ENCODE data around the gene ARL5A. TPM values are rescaled to one million over a fixed set of nuclear protein-coding genes. Genes with fewer than 3 reads are reported as not detected.

Gene ARL5A
- total and polyA plus RNA-seq, 9 of the 15 experiments (the other 6 are each of a cell fraction or from before 2014, with no cell fraction given), result 16.3 to 117 (median 88.4) TPM

GRCh38 chr2:151830961-151831360 is 2.7 kb upstream of the ARL5A start:
- 54% methylated on average over 2 of the region's 2 CpGs for whole genome bisulfite sequencing (ENCODE audit: insufficient coverage, low coverage, missing lambda C conversion rate)
- ATAC-seq, result no peak
- Histone ChIP-seq H3K27me3 (ENCODE audit: control insufficient read depth in 2 of 2, insufficient read depth in 2 of 2, low read length in 2 of 2) (no peaks in the 10 kb centered on the region), H3K4me1 (replicated peaks in 1 of 2; ENCODE audit: control insufficient read depth in 2 of 2, insufficient read depth in 2 of 2, low read length in 2 of 2) (peaks cover 3 to 15% of the 10 kb centered on the region in 2 experiments; a peak in 4 of 5 replicates), H3K9me1 (ENCODE audit: control insufficient read depth, insufficient read depth, low read length) (no peaks in the 10 kb centered on the region), H3K36me3 (ENCODE audit: control insufficient read depth, insufficient read depth, low read length) (peaks cover 3% of the 10 kb centered on the region; the same call in 2 of the 3 replicates), H3K27ac (ENCODE audit: extremely low read depth, low read depth, low read length) (no peak overlapping the region), H3K79me2 (ENCODE audit: control insufficient read depth, insufficient read depth, low read length) (peaks cover 23% of the 10 kb centered on the region), H3K9ac (ENCODE audit: insufficient read depth in 1 of 2, low read depth in 2 of 2, low read length in 2 of 2) (no peak overlapping the region), H3K4me3 (no peak overlapping the region), H4K20me1 (replicated peaks; ENCODE audit: control insufficient read depth, insufficient read depth, low read length) (peaks cover 6% of the 10 kb centered on the region), H3K9me3 (replicated peaks; ENCODE audit: control insufficient read depth, insufficient read depth, low read depth, low read length) (no peaks in the 10 kb centered on the region), H3K4me2 (ENCODE audit: insufficient read depth, low read length) (no peak overlapping the region), H2AFZ (ENCODE audit: low read depth, low read length) (peak overlapping the region; percentile 14; the same call in 1 of the 2 replicates)
- in situ Hi-C loops (cut with MboI), result no loop called here
- no peak for FAIRE-seq
- no peak for DNase-seq (ENCODE audit: extremely low read depth in 1 of 4, low spot score in 3 of 4)
- CTCF ChIA-PET (ENCODE audit: low intra/inter-chr PET ratio), result no interaction called here
- BruUV-seq (replicated peaks), result no TSS peak
- POLR2A ChIA-PET, result interaction anchor here (0.9 to 1.2 kb wide), 4 partner anchors 11 to 21 kb away, joined by 3 to 4 read pairs (median 4); no protein-coding TSS in a partner anchor
- intact Hi-C loops (cut with micrococcal nuclease), result no loop called here
- TF ChIP-seq FOXJ2 (tag; IDR thresholded peaks at IDR 0.05) (no peak), ZNF140 (CRISPR knock-in tag; IDR thresholded peaks at IDR 0.05) (no peak), HES1 (IDR thresholded peaks at IDR 0.05; ENCODE audit: low read depth) (no peak), CHD4 (IDR thresholded peaks at IDR 0.05; ENCODE audit: insufficient read depth, insufficient replicate concordance, low read depth, low read length, poor library complexity, severe bottlenecking) (no peak), MECOM (CRISPR knock-in tag; IDR thresholded peaks at IDR 0.05) (no peak), NFIC (IDR thresholded peaks at IDR 0.05) (no peak), GABPB1 (CRISPR knock-in tag; IDR thresholded peaks at IDR 0.05) (no peak), HMGN3 (IDR thresholded peaks at IDR 0.05; ENCODE audit: borderline replicate concordance, extremely low read depth, insufficient read length, low read depth, low read length) (no peak), PRPF4 (IDR thresholded peaks at IDR 0.05; ENCODE audit: insufficient read depth, low read depth, low read length, poor library complexity, severe bottlenecking) (no peak), STAG1 (CRISPR knock-in tag; IDR thresholded peaks at IDR 0.05; ENCODE audit: borderline replicate concordance) (no peak), ZNF407 (IDR thresholded peaks at IDR 0.05; ENCODE audit: low read depth) (no peak), BMI1 (IDR thresholded peaks at IDR 0.05; ENCODE audit: low read length) (no peak), ZNF384 (IDR thresholded peaks at IDR 0.05; ENCODE audit: low read depth, low read length) (no peak), NFIX (CRISPR knock-in tag; IDR thresholded peaks at IDR 0.05; ENCODE audit: low read depth) (no peak), HNRNPUL1 (IDR thresholded peaks at IDR 0.05; ENCODE audit: low read length) (no peak), MTF1 (CRISPR knock-in tag; IDR thresholded peaks at IDR 0.05; ENCODE audit: borderline replicate concordance) (no peak)

All from K562 (cell line).